Glutamatergic neuron (in vitro differentiated cells): ENCODE data around the gene MAP4K2. TPM values are rescaled to one million over a fixed set of nuclear protein-coding genes. Genes with fewer than 3 reads are reported as not detected.

Experiments
- DNase-seq: peaks from one replicate; pipeline ENCODE4 v3.0.0; 2022
- H3K27ac Mint-ChIP-seq: one replicate; pipeline ENCODE4 v1.8.0; 2020; ENCODE audit warnings: mild to moderate bottlenecking, mixed read lengths, inconsistent platforms; ENCODE audit not compliant: unreplicated experiment
- H3K27me3 Mint-ChIP-seq: one replicate; pipeline ENCODE4 v1.8.0; 2020; ENCODE audit warnings: mild to moderate bottlenecking, moderate library complexity, mixed read lengths, inconsistent platforms; ENCODE audit not compliant: unreplicated experiment
- H3K36me3 Mint-ChIP-seq: one replicate; pipeline ENCODE4 v1.8.0; 2020; ENCODE audit warnings: mild to moderate bottlenecking, mixed read lengths, inconsistent platforms; ENCODE audit not compliant: unreplicated experiment
- H3K4me1 Mint-ChIP-seq: one replicate; pipeline ENCODE4 v1.8.0; 2020; ENCODE audit warnings: mild to moderate bottlenecking, low read depth, mixed read lengths, inconsistent platforms; ENCODE audit not compliant: unreplicated experiment
- H3K4me3 Mint-ChIP-seq: one replicate; pipeline ENCODE4 v1.8.0; 2020; ENCODE audit warnings: mild to moderate bottlenecking, mixed read lengths, inconsistent platforms; ENCODE audit not compliant: unreplicated experiment
- H3K9me3 Mint-ChIP-seq: one replicate; pipeline ENCODE4 v1.8.0; 2020; ENCODE audit warnings: mild to moderate bottlenecking, moderate library complexity, mixed read lengths, inconsistent platforms; ENCODE audit not compliant: unreplicated experiment
- total RNA-seq: library from RNA; stranded (reverse); fragmentation: NEBNext Ultra II Directional; extraction: Animal tissue kit (Norgen Biotek cat#: 25700); gene quantifications from one replicate; pipeline ENCODE4 v1.2.1, GENCODE V29; 2021; ENCODE audit not compliant: unreplicated experiment
- TF ChIP-seq, protein P1 (sequence below): fragments of 200-600 bp; sonication (generic); IDR thresholded peaks from one replicate; pipeline ENCODE4 v1.5.0; 2021; ENCODE audit not compliant: partially characterized antibody, unreplicated experiment

Gene MAP4K2
- total RNA-seq, 1 donor from 2014 or later, result 15.9 TPM

DNA sequence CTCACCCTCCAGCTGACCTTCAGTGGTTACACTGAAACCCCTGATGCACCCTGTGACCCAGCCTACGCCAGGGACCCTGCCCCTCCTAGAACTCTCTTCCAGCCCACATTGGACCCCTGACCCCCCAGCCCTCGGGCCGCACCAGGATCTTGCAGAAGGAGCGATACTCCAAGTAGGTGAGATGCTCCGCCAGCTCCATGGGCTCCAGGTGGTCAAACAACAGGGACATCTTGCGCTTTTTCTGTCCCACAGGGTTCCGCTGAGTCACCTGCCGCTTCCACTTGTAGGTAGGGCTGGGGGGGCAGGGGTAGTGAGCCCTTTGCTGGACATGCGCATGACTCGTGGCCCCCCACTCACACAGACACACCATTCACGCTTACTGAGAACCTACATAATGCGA is 63.1 kb downstream of the MAP4K2 start:
- Mint-ChIP-seq H3K4me1 (peaks cover 4% of the 10 kb centered on the region), H3K27me3 (peaks cover 27% of the 10 kb centered on the region), H3K27ac (no peak overlapping the region), H3K4me3 (no peak overlapping the region), H3K9me3 (peaks cover 5% of the 10 kb centered on the region), H3K36me3 (peaks cover 6% of the 10 kb centered on the region)
- DNase-seq, result no peak
- TF ChIP-seq, protein P1, sequence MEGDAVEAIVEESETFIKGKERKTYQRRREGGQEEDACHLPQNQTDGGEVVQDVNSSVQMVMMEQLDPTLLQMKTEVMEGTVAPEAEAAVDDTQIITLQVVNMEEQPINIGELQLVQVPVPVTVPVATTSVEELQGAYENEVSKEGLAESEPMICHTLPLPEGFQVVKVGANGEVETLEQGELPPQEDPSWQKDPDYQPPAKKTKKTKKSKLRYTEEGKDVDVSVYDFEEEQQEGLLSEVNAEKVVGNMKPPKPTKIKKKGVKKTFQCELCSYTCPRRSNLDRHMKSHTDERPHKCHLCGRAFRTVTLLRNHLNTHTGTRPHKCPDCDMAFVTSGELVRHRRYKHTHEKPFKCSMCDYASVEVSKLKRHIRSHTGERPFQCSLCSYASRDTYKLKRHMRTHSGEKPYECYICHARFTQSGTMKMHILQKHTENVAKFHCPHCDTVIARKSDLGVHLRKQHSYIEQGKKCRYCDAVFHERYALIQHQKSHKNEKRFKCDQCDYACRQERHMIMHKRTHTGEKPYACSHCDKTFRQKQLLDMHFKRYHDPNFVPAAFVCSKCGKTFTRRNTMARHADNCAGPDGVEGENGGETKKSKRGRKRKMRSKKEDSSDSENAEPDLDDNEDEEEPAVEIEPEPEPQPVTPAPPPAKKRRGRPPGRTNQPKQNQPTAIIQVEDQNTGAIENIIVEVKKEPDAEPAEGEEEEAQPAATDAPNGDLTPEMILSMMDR, result no peak

DNA sequence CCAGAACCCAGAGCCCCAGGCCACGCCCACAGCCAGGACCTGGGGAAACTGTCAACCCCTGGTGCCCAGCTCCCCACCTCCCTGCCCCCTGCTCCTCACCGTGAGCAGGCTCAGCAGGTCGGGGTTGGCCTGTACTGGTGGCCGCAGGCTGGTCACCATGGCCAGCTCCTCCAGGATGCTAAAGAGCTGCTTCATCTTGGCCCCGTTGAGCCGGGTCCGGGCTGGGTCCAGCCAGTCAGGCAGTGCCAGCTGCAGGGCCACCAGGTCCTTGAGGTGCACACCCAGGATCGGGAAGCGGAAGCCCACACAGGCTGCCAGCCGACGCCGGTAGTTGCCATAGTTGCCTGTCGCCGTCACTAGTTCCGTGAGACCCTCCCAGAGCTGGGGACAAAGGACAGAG is 66.4 kb downstream of the MAP4K2 start:
- H3K4me3 Mint-ChIP-seq, result no peak overlapping the region
- H3K27ac Mint-ChIP-seq, result no peak overlapping the region
- H3K36me3 Mint-ChIP-seq, result peaks cover 6% of the 10 kb centered on the region
- peaks cover 20% of the 10 kb centered on the region for H3K27me3 Mint-ChIP-seq
- TF ChIP-seq, protein P1, result no peak
- H3K9me3 Mint-ChIP-seq, result peaks cover 3% of the 10 kb centered on the region
- no peaks in the 10 kb centered on the region for H3K4me1 Mint-ChIP-seq
- DNase-seq, result no peak

DNA sequence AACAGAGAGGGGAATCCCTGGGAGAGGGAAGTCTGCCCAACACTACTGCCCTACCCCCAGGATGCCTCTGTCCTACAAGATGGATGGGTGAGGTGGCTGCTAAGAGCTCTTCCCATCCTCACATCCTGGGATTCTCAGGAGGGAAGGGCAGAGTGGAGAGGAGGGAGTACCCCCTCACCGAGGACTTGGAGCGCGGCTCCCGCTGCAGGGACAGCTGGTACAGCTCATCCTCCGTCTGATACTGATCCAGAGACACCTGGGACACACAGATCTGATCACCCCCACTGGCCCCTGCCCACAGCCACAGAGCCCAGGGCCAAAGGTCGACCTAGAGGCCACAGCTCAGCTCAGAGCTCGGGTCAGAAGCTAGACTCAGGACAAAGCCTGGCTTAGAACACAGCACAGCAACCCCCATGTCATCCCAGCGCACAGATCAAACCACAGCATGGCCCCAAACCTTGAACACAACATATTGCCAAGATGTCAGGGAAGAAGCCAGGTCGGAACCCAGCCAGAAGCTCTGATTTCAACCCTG is 67.2 kb downstream of the MAP4K2 start:
- no peaks in the 10 kb centered on the region for H3K4me1 Mint-ChIP-seq
- H3K9me3 Mint-ChIP-seq, result peaks cover 3% of the 10 kb centered on the region
- TF ChIP-seq, protein P1, result no peak
- no peak overlapping the region for H3K4me3 Mint-ChIP-seq
- H3K27ac Mint-ChIP-seq, result no peak overlapping the region
- peaks cover 6% of the 10 kb centered on the region for H3K36me3 Mint-ChIP-seq
- H3K27me3 Mint-ChIP-seq, result peaks cover 11% of the 10 kb centered on the region
- DNase-seq, result no peak

Other genes with a start within 250 kb of the MAP4K2 start
- not detected for gene SLC22A11, start 247.3 kb downstream of the MAP4K2 start, total RNA-seq
- gene SLC22A12, start 212.0 kb downstream of the MAP4K2 start, total RNA-seq, result not detected
- 50.4 TPM for gene NRXN2, start 80.0 kb downstream of the MAP4K2 start, total RNA-seq
- gene RASGRP2, start 59.1 kb downstream of the MAP4K2 start, total RNA-seq, result 2.9 TPM
- 5.5 TPM for gene PYGM, start 43.2 kb downstream of the MAP4K2 start, total RNA-seq
- 415 TPM for gene SF1, start 24.7 kb downstream of the MAP4K2 start, total RNA-seq
- gene MEN1, start 7.3 kb upstream of the MAP4K2 start, total RNA-seq, result 39.7 TPM
- 2.3 TPM for gene CDC42BPG, start 41.4 kb upstream of the MAP4K2 start, total RNA-seq
- gene EHD1, start 75.4 kb upstream of the MAP4K2 start, total RNA-seq, result 114 TPM
- 25.9 TPM for gene ATG2A, start 114.0 kb upstream of the MAP4K2 start, total RNA-seq
- gene PPP2R5B, start 121.5 kb upstream of the MAP4K2 start, total RNA-seq, result 148 TPM
- not detected for gene GPHA2, start 132.7 kb upstream of the MAP4K2 start, total RNA-seq
- not detected for gene MAJIN, start 168.9 kb upstream of the MAP4K2 start, total RNA-seq
- not detected for gene BATF2, start 193.8 kb upstream of the MAP4K2 start, total RNA-seq
- gene ARL2, start 210.9 kb upstream of the MAP4K2 start, total RNA-seq, result 68.4 TPM
- gene SNX15, start 224.2 kb upstream of the MAP4K2 start, total RNA-seq, result 40.4 TPM
- gene SAC3D1, start 238.0 kb upstream of the MAP4K2 start, total RNA-seq, result 14.4 TPM